Measurements from ENCODE around the gene NNAT. TPM values are rescaled to one million over a fixed set of nuclear protein-coding genes. Genes with fewer than 3 reads are reported as not detected.

The NNAT gene
- total and polyA plus RNA-seq, 4 experiments from 2014 or later, result not detected

GRCh38 chr20:37525810-37526209, 4.8 kb downstream of the NNAT start:
- Histone ChIP-seq H3K27me3 (ENCODE audit: insufficient read depth, low read length) (no peaks in the 10 kb centered on the region), H3K4me1 (ENCODE audit: insufficient read depth, low read length) (peaks cover 38% of the 10 kb centered on the region), H3K4me3 (ENCODE audit: low read length in 2 of 2) (no peak overlapping the region), H3K27ac (ENCODE audit: low read depth, low read length) (no peak overlapping the region), H3K9me3 (ENCODE audit: control insufficient read depth in 1 of 2, low read length in 2 of 2) (no peaks in the 10 kb centered on the region), H3K36me3 (ENCODE audit: insufficient read depth, low read length) (no peaks in the 10 kb centered on the region)
- H3K27ac Mint-ChIP-seq, result peak overlapping the region in 6 of 7 donors; percentile 25 to 99 (median 80)
- no peaks in the 10 kb centered on the region for H3K27me3 Mint-ChIP-seq
- peak overlapping the region; percentile 80 to 96 (median 90) for H3K4me3 Mint-ChIP-seq
- peaks cover 0 to 2% (median 0%) of the 10 kb centered on the region in 8 donors for H3K9me3 Mint-ChIP-seq
- intact Hi-C loops (cut with micrococcal nuclease), result loop anchor here (2.0 to 5.0 kb wide), 4 partner anchors 166 to 429 kb away; partner anchors contain the start of genes CTNNBL1, MANBAL and RBL1
- POLR2A ChIA-PET (ENCODE audit: partially characterized antibody), result no interaction called here
- CTCF ChIA-PET (ENCODE audit: partially characterized antibody), result no interaction called here
- peaks cover under 1 to 12% of the 10 kb centered on the region in 2 donors for H3K36me3 Mint-ChIP-seq
- DNase-seq, result no peak
- peaks cover 34 to 69% (median 55%) of the 10 kb centered on the region in 4 donors for H3K4me1 Mint-ChIP-seq

GRCh38 chr20:37526238-37526838, 5.3 kb downstream of the NNAT start:
- Mint-ChIP-seq H3K4me1 (peaks cover 34 to 67% (median 52%) of the 10 kb centered on the region in 4 donors), H3K4me3 (peak overlapping the region; percentile 86 to 96 (median 90)), H3K36me3 (peaks cover 0 to 12% of the 10 kb centered on the region in 2 donors), H3K27me3 (no peaks in the 10 kb centered on the region), H3K27ac (peak overlapping the region; percentile 98 to 100 (median 99)), H3K9me3 (peaks cover 0 to 2% (median 0%) of the 10 kb centered on the region in 8 donors)
- Histone ChIP-seq H3K9me3 (ENCODE audit: control insufficient read depth in 1 of 2, low read length in 2 of 2) (no peaks in the 10 kb centered on the region), H3K4me3 (ENCODE audit: low read length in 2 of 2) (peak overlapping the region; percentile 80 to 90), H3K27me3 (ENCODE audit: insufficient read depth, low read length) (no peaks in the 10 kb centered on the region), H3K27ac (ENCODE audit: low read depth, low read length) (peak overlapping the region; percentile 99), H3K4me1 (ENCODE audit: insufficient read depth, low read length) (peaks cover 37% of the 10 kb centered on the region), H3K36me3 (ENCODE audit: insufficient read depth, low read length) (no peaks in the 10 kb centered on the region)
- POLR2A ChIA-PET (ENCODE audit: partially characterized antibody), result interaction anchor here (1.0 to 1.5 kb wide), 2 partner anchors 34 to 237 kb away, joined by 4 to 12 read pairs; partner anchors contain the start of gene MANBAL
- DNase-seq, result no peak
- intact Hi-C loops (cut with micrococcal nuclease), result loop anchor here (2.0 to 5.0 kb wide), 4 partner anchors 166 to 429 kb away; partner anchors contain the start of genes CTNNBL1, MANBAL and RBL1
- CTCF ChIA-PET (ENCODE audit: partially characterized antibody), result no interaction called here

DNA sequence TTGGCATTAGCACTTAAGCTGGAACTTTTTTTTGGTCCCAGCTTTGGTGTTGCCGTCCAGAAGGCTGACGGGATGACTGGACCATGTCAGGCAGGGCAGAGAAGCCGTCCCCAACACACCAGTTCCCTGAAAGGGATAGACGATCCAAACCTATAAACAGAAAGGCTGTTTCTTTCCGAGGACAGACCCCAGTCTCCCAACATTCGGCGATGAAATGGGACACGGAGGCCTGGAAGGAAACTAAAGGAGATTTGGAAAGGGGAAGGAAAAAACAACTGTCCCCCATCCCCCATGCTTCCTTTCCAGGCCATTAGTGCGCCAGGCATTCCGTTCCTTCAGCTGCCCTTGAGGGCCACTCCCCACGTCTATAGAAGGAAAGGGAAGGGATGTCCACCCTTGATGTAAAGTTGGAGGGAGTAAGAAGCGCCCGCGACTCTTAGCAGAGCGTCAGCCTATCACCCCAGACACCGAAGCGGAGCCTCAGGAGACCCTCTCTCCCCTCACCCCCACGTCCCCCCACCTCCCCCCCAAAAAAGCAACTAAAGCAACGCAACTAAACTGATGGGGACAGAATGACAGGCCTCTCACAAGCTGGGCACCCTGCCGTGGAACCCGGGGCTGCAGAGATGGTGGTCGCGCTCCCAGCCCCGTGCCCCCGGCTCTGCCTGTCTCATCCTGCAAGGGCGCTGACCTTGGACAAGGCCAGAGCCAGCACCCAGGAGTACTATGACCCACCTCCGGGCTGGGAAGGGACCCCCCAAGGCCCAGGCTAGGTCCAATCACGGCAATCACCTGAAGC, 6.0 kb downstream of the NNAT start:
- ChIA-PET POLR2A (ENCODE audit: partially characterized antibody) (interaction anchor here (1.0 to 3.0 kb wide), 7 partner anchors 16 to 506 kb away, joined by 3 to 12 read pairs (median 4); partner anchors contain the start of genes MANBAL, MROH8, RPN2 and RPRD1B), CTCF (ENCODE audit: partially characterized antibody) (interaction anchor here (1.3 to 10.1 kb wide), 2 partner anchors 325 to 333 kb away, joined by 4 to 180 read pairs; no protein-coding TSS in a partner anchor)
- H3K4me3 Mint-ChIP-seq, result peak overlapping the region; percentile 86 to 96 (median 90)
- peaks cover 37% of the 10 kb centered on the region for H3K4me1 ChIP-seq (ENCODE audit: insufficient read depth, low read length)
- intact Hi-C loops (cut with micrococcal nuclease), result loop anchor here (1.0 to 5.0 kb wide), 5 partner anchors 165 to 430 kb away; partner anchors contain the start of genes CTNNBL1, MANBAL and RBL1
- no peaks in the 10 kb centered on the region for H3K27me3 Mint-ChIP-seq
- H3K27ac Mint-ChIP-seq, result peak overlapping the region; percentile 98 to 100 (median 99)
- no peaks in the 10 kb centered on the region for H3K9me3 ChIP-seq (ENCODE audit: control insufficient read depth in 1 of 2, low read length in 2 of 2)
- H3K4me3 ChIP-seq (ENCODE audit: low read length in 2 of 2), result peak overlapping the region; percentile 90 to 100
- H3K9me3 Mint-ChIP-seq, result peaks cover 0 to 2% (median 0%) of the 10 kb centered on the region in 8 donors
- H3K36me3 Mint-ChIP-seq, result peaks cover 0 to 12% of the 10 kb centered on the region in 2 donors
- peak in 1 of 5 donors; percentile 40 for DNase-seq
- H3K27me3 ChIP-seq (ENCODE audit: insufficient read depth, low read length), result no peaks in the 10 kb centered on the region
- no peaks in the 10 kb centered on the region for H3K36me3 ChIP-seq (ENCODE audit: insufficient read depth, low read length)
- H3K27ac ChIP-seq (ENCODE audit: low read depth, low read length), result peak overlapping the region; percentile 99
- peaks cover 32 to 61% (median 49%) of the 10 kb centered on the region in 4 donors for H3K4me1 Mint-ChIP-seq

DNA sequence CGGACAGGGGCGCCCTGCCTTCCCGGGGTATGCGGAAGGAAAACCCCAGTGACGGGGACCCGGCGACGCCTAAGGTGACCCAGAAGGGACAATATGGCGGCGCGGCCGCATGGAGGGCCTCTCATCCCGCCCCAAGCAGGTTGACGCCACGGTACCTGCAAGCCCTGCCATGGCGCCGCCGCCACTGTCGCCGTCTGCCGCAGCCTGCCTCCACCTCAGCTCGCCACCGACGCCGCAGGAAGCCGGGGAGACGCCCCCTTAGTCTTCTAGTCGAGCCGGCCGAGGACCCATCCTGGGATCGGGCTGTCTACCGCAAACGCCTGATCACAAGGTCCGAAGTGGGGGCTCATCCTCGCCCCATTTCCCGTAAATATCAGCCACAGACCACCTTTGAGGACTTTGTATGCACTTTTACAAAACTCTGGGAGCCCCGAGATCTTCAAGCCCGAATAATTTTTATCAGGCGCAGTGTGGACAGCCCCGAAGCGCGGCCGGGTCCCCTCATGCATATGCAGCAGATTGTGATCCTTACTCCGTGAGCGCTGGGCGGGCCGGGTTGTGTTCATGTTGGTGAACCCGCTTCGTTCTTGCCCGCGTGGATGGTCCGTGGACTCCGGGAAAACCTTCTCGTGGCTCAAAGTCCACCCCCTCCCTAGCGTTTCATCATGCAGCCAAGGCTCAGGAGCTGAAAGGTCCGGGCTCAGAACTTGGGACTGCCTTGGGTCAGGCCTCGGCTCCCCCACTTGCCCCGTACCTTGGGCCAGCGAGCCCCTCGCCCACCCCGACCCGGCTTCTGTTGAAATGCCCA, 6.8 kb downstream of the NNAT start, which contains the start of gene BLCAP:
BLCAP (minus strand) TSS at position 239 of the 808 bp plus-strand sequence. CDS start 8,702 bp downstream, outside the sequence.
- Mint-ChIP-seq H3K27ac (peak within 1 kb of the TSS; percentile 98 to 100 (median 99)), H3K27me3 (no peaks in the 10 kb centered on the region), H3K4me1 (peaks cover 32 to 60% (median 47%) of the 10 kb centered on the region in 4 donors), H3K4me3 (peak within 1 kb of the TSS; percentile 86 to 96 (median 90)), H3K9me3 (peaks cover 0 to 2% (median 0%) of the 10 kb centered on the region in 8 donors), H3K36me3 (peaks cover 0 to 12% of the 10 kb centered on the region in 2 donors)
- Histone ChIP-seq H3K36me3 (ENCODE audit: insufficient read depth, low read length) (no peaks in the 10 kb centered on the region), H3K27me3 (ENCODE audit: insufficient read depth, low read length) (no peaks in the 10 kb centered on the region), H3K4me3 (ENCODE audit: low read length in 2 of 2) (peak within 1 kb of the TSS; percentile 90 to 100), H3K9me3 (ENCODE audit: control insufficient read depth in 1 of 2, low read length in 2 of 2) (no peaks in the 10 kb centered on the region), H3K4me1 (ENCODE audit: insufficient read depth, low read length) (peaks cover 37% of the 10 kb centered on the region), H3K27ac (ENCODE audit: low read depth, low read length) (peak within 1 kb of the TSS; percentile 99)
- POLR2A ChIA-PET (ENCODE audit: partially characterized antibody), result interaction anchor here (0.7 to 3.0 kb wide), 8 partner anchors 15 to 512 kb away, joined by 3 to 12 read pairs (median 4); partner anchors contain the start of genes MANBAL, MROH8, RPN2 and RPRD1B
- peak; percentile 96 to 97 (median 96) for DNase-seq
- intact Hi-C loops (cut with micrococcal nuclease), result loop anchor here (1.0 to 5.0 kb wide), 5 partner anchors 164 to 431 kb away; partner anchors contain the start of genes CTNNBL1, MANBAL and RBL1
- CTCF ChIA-PET (ENCODE audit: partially characterized antibody), result interaction anchor here (1.3 to 10.1 kb wide), 4 partner anchors 10 to 334 kb away, joined by 3 to 180 read pairs (median 58); no protein-coding TSS in a partner anchor

DNA sequence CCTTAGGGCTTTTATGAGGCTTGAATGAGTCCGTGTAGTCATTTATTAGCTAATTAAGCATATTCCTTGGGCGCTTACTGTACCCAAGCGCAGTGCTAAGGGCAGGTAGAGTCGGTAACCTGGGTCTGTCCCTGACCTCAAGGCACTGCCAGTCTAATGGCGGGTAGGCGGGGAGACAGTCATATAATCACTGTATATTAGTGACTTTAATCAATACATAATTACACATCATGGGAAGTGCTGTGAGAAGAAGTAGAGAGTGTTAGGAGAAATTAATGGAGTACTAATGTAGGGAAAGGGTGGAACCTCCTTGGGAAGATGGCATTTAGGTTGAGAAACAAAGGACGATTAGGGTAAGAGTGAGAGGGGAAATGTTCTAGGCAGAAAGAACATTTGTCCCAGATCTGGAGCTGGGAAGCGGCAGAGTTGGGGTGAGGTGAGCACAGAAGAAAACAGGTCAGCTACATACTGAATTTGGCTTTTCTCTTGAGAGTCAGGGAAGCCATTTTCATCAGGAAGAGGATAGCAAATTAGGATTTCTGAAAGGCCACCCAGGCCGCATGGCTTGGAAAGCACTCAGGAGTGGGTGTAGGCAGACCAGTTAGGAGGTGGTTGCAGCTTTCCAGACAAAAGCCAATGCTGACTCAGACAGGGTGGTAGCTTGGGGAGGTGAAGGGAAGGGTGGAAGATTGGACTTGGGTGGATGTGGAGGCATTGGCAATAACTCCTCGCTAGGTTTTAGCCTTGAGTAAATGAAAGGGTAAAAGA, 7.6 kb downstream of the NNAT start:
- Histone ChIP-seq H3K4me1 (ENCODE audit: insufficient read depth, low read length) (peaks cover 37% of the 10 kb centered on the region), H3K4me3 (ENCODE audit: low read length in 2 of 2) (peak overlapping the region; percentile 90 to 100), H3K36me3 (ENCODE audit: insufficient read depth, low read length) (no peaks in the 10 kb centered on the region), H3K27ac (ENCODE audit: low read depth, low read length) (peak overlapping the region; percentile 99), H3K9me3 (ENCODE audit: control insufficient read depth in 1 of 2, low read length in 2 of 2) (no peaks in the 10 kb centered on the region), H3K27me3 (ENCODE audit: insufficient read depth, low read length) (no peaks in the 10 kb centered on the region)
- peaks cover 0 to 2% (median 0%) of the 10 kb centered on the region in 8 donors for H3K9me3 Mint-ChIP-seq
- no peaks in the 10 kb centered on the region for H3K27me3 Mint-ChIP-seq
- H3K4me1 Mint-ChIP-seq, result peaks cover 28 to 52% (median 41%) of the 10 kb centered on the region in 4 donors
- H3K4me3 Mint-ChIP-seq, result peak overlapping the region; percentile 86 to 96 (median 90)
- H3K36me3 Mint-ChIP-seq, result peaks cover 0 to 12% of the 10 kb centered on the region in 2 donors
- H3K27ac Mint-ChIP-seq, result peak overlapping the region; percentile 98 to 100 (median 99)
- no peak for DNase-seq
- intact Hi-C loops (cut with micrococcal nuclease), result loop anchor here (5.0 kb wide), 3 partner anchors 164 to 431 kb away; partner anchors contain the start of genes CTNNBL1, MANBAL and RBL1
- ChIA-PET CTCF (ENCODE audit: partially characterized antibody) (interaction anchor here (1.3 to 10.1 kb wide), 4 partner anchors 9 to 335 kb away, joined by 3 to 180 read pairs (median 58); no protein-coding TSS in a partner anchor), POLR2A (ENCODE audit: partially characterized antibody) (interaction anchor here (1.0 to 3.0 kb wide), 4 partner anchors 15 to 505 kb away, joined by 3 to 12 read pairs (median 4); partner anchors contain the start of genes MROH8, RPN2, RPRD1B and TTI1)
